ENCODE measurements around the gene ARHGAP15.

ARHGAP15 gene

DNA sequence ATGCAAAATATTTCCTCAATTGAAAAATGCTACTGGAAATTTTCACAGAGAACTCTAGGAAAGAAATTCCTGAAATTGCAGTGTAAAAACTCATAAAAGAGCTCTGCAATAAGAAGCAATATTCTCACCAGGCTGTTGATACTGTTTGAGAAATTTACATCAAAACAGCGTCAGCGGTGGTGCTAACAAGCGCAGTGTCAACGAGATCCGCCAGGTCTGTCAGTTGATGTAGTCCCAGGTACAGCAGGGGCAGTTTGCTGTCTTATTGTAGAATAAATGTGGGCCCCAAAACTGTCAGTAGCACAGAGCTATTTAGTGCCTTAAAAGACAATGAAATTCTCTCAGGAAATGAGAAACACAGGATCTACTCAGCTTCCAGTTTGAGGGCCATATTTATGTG lies 611.2 kb downstream of the ARHGAP15 start:
- H3K4me3 ChIP-seq (ENCODE audit: low read depth, low read length, poor library complexity, severe bottlenecking) = no peak overlapping the region
- H3K27ac ChIP-seq (ENCODE audit: low read depth, low read length, poor library complexity, severe bottlenecking) = no peak overlapping the region
- no peaks in the 10 kb centered on the region for H3K9me2 ChIP-seq (ENCODE audit: low read depth, low read length)
- no peak overlapping the region for H3K9ac ChIP-seq (ENCODE audit: low read length)
- no peak overlapping the region for H2AFZ ChIP-seq (ENCODE audit: low read length)
- H3K79me2 ChIP-seq (ENCODE audit: insufficient read depth, low read length) = no peaks in the 10 kb centered on the region
- no peaks in the 10 kb centered on the region for H4K20me1 ChIP-seq (ENCODE audit: insufficient read depth, low read length)
- no peaks in the 10 kb centered on the region for H3K4me1 ChIP-seq (ENCODE audit: insufficient read depth, low read length, severe bottlenecking)
- TF ChIP-seq EZH2 (IDR thresholded peaks at IDR 0.05; ENCODE audit: borderline replicate concordance, low read length) = no peak
- TF ChIP-seq, protein P1, sequence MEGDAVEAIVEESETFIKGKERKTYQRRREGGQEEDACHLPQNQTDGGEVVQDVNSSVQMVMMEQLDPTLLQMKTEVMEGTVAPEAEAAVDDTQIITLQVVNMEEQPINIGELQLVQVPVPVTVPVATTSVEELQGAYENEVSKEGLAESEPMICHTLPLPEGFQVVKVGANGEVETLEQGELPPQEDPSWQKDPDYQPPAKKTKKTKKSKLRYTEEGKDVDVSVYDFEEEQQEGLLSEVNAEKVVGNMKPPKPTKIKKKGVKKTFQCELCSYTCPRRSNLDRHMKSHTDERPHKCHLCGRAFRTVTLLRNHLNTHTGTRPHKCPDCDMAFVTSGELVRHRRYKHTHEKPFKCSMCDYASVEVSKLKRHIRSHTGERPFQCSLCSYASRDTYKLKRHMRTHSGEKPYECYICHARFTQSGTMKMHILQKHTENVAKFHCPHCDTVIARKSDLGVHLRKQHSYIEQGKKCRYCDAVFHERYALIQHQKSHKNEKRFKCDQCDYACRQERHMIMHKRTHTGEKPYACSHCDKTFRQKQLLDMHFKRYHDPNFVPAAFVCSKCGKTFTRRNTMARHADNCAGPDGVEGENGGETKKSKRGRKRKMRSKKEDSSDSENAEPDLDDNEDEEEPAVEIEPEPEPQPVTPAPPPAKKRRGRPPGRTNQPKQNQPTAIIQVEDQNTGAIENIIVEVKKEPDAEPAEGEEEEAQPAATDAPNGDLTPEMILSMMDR (IDR thresholded peaks at IDR 0.05; ENCODE audit: low read length) = no peak
- H3K9me3 ChIP-seq (ENCODE audit: low read length) = no peaks in the 10 kb centered on the region
- no peak overlapping the region for H3K4me2 ChIP-seq (ENCODE audit: low read length)
- H3K27me3 ChIP-seq (ENCODE audit: insufficient read depth, low read length) = no peaks in the 10 kb centered on the region
- H3F3A ChIP-seq (ENCODE audit: insufficient read depth, low read length) = no peaks in the 10 kb centered on the region
- no peaks in the 10 kb centered on the region for H3K36me3 ChIP-seq (ENCODE audit: insufficient read depth, low read length)

DNA sequence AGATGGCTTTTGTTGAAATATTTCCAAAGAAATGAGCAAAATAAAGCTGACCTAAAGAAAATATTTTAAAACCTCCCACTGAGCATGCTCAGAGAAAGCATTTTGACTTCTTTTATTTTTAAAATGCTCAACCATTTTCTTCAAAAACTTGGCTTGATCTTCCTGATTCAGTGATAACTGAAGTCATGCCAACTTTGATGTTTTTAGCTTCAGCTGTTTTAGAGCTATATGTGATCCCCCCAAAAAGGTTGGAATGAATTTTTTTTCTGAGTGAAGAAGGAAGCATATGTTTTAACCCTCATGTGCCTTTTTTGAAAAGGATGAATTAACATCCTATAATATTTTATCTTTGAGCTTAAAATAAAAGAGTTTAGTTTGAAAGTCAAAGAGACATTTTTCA lies 612.0 kb downstream of the ARHGAP15 start:
- Histone ChIP-seq H4K20me1 (ENCODE audit: insufficient read depth, low read length) (no peaks in the 10 kb centered on the region), H3K4me1 (ENCODE audit: insufficient read depth, low read length, severe bottlenecking) (no peaks in the 10 kb centered on the region), H3K9me2 (ENCODE audit: low read depth, low read length) (no peaks in the 10 kb centered on the region), H3K36me3 (ENCODE audit: insufficient read depth, low read length) (no peaks in the 10 kb centered on the region), H3K4me3 (ENCODE audit: low read depth, low read length, poor library complexity, severe bottlenecking) (no peak overlapping the region), H3K27me3 (ENCODE audit: insufficient read depth, low read length) (no peaks in the 10 kb centered on the region), H3K27ac (ENCODE audit: low read depth, low read length, poor library complexity, severe bottlenecking) (no peak overlapping the region), H3K4me2 (ENCODE audit: low read length) (no peak overlapping the region), H3K79me2 (ENCODE audit: insufficient read depth, low read length) (no peaks in the 10 kb centered on the region), H3K9ac (ENCODE audit: low read length) (no peak overlapping the region), H3F3A (ENCODE audit: insufficient read depth, low read length) (no peaks in the 10 kb centered on the region), H2AFZ (ENCODE audit: low read length) (no peak overlapping the region), H3K9me3 (ENCODE audit: low read length) (no peaks in the 10 kb centered on the region)
- TF ChIP-seq, protein P1 (IDR thresholded peaks at IDR 0.05; ENCODE audit: low read length) = no peak
- no peak for TF ChIP-seq EZH2 (IDR thresholded peaks at IDR 0.05; ENCODE audit: borderline replicate concordance, low read length)

DNA sequence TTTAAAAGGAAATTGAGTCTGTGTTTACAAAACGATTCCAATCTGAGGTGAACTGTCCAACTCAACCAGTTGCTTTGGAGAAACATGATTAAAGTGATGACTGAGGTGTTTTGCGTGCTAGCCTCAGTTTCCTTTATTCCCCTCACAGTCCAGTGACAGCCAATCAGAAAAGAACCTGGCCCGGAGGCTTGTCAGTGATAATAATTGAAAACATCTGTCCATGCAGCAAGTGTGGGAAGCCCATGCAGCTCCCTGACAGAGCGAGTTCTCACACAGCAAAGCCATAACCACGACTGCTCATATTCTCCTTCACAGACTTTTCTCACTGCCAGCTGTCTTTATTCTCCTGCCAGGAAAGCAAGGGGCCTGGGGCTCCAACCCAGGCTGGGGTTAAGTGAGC lies 613.4 kb downstream of the ARHGAP15 start:
- Histone ChIP-seq H3K27me3 (ENCODE audit: insufficient read depth, low read length) (no peaks in the 10 kb centered on the region), H3K9me3 (ENCODE audit: low read length) (no peaks in the 10 kb centered on the region), H3K4me3 (ENCODE audit: low read depth, low read length, poor library complexity, severe bottlenecking) (no peak overlapping the region), H3K9ac (ENCODE audit: low read length) (no peak overlapping the region), H3K4me1 (ENCODE audit: insufficient read depth, low read length, severe bottlenecking) (no peaks in the 10 kb centered on the region), H4K20me1 (ENCODE audit: insufficient read depth, low read length) (no peaks in the 10 kb centered on the region), H2AFZ (ENCODE audit: low read length) (no peak overlapping the region), H3K27ac (ENCODE audit: low read depth, low read length, poor library complexity, severe bottlenecking) (no peak overlapping the region), H3K4me2 (ENCODE audit: low read length) (no peak overlapping the region), H3K79me2 (ENCODE audit: insufficient read depth, low read length) (no peaks in the 10 kb centered on the region), H3K36me3 (ENCODE audit: insufficient read depth, low read length) (no peaks in the 10 kb centered on the region), H3K9me2 (ENCODE audit: low read depth, low read length) (no peaks in the 10 kb centered on the region), H3F3A (ENCODE audit: insufficient read depth, low read length) (no peaks in the 10 kb centered on the region)
- TF ChIP-seq, protein P1 (IDR thresholded peaks at IDR 0.05; ENCODE audit: low read length) = no peak
- TF ChIP-seq EZH2 (IDR thresholded peaks at IDR 0.05; ENCODE audit: borderline replicate concordance, low read length) = no peak
